ENCODE results near the gene DGKE. TPM values are rescaled to one million over a fixed set of nuclear protein-coding genes. Genes with fewer than 3 reads are reported as not detected.
A peak's percentile ranks its signal among the peaks of the same experiment; 100 is the strongest.

Gene DGKE
- total and polyA plus RNA-seq, 2 of the 13 experiments (the other 11 are each of a cell fraction or from before 2014, with no cell fraction given), result 3.2 to 5.3 TPM

DNA sequence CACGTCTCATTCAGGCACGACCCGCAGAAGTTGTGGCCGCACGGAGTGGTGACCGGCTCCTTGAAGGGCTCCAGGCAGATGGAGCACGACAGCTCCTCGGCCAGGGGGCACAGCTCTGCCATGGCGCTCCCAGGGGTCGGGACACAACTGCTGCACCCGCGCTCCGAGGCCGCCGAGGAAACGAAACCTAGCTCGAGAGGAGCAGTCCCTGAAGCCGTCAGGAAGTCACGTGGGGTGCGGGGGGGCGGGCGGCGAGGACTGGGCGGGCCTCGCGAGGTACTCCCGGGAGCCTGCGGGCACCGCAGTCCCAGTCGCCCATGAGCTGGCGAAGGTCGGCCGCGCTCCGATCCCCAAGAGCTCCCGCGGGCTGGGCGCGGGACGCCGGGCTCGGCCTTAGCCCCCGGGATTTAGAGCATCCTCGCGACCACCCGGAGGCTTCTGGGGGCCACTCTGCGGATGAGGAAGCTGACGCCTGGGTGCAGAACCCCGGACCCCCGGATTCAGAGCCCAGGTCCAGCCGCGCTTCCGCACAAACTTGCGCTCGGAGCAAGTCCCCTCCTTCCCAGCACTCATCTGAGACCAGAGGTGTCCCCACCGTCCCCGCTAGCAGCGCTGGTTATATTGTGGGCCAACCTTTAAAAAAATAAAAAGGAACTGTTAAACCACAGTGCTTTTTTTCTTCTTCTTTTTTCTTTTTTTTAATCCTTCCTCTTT is 80.1 kb downstream of the DGKE start, which contains the start of gene TRIM25 (continued):
- TF ChIP-seq IRX3 (CRISPR knock-in tag; IDR thresholded peaks at IDR 0.05; ENCODE audit: borderline replicate concordance, low read depth), result peak; percentile 91; the same call in 1 of the 2 replicates
- no peak for TF ChIP-seq NAIF1 (CRISPR knock-in tag; IDR thresholded peaks at IDR 0.05; ENCODE audit: borderline replicate concordance)
- 0 out of 2 replicates have a peak, but pooled peaks have one; percentile 72 for TF ChIP-seq ZNF879 (CRISPR knock-in tag; IDR thresholded peaks at IDR 0.05)
- TF ChIP-seq TBL1XR1 (IDR thresholded peaks at IDR 0.05; ENCODE audit: borderline replicate concordance, low read length, partially characterized antibody), result peak; percentile 74
- peak; percentile 79 for TF ChIP-seq ZNF441 (CRISPR knock-in tag; IDR thresholded peaks at IDR 0.05; ENCODE audit: borderline replicate concordance)
- TF ChIP-seq, protein P1, sequence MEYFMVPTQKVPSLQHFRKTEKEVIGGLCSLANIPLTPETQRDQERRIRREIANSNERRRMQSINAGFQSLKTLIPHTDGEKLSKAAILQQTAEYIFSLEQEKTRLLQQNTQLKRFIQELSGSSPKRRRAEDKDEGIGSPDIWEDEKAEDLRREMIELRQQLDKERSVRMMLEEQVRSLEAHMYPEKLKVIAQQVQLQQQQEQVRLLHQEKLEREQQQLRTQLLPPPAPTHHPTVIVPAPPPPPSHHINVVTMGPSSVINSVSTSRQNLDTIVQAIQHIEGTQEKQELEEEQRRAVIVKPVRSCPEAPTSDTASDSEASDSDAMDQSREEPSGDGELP (IDR thresholded peaks at IDR 0.05; ENCODE audit: borderline replicate concordance, low read depth), result peak; percentile 33; the same call in 1 of the 2 replicates
- TF ChIP-seq, protein P2, sequence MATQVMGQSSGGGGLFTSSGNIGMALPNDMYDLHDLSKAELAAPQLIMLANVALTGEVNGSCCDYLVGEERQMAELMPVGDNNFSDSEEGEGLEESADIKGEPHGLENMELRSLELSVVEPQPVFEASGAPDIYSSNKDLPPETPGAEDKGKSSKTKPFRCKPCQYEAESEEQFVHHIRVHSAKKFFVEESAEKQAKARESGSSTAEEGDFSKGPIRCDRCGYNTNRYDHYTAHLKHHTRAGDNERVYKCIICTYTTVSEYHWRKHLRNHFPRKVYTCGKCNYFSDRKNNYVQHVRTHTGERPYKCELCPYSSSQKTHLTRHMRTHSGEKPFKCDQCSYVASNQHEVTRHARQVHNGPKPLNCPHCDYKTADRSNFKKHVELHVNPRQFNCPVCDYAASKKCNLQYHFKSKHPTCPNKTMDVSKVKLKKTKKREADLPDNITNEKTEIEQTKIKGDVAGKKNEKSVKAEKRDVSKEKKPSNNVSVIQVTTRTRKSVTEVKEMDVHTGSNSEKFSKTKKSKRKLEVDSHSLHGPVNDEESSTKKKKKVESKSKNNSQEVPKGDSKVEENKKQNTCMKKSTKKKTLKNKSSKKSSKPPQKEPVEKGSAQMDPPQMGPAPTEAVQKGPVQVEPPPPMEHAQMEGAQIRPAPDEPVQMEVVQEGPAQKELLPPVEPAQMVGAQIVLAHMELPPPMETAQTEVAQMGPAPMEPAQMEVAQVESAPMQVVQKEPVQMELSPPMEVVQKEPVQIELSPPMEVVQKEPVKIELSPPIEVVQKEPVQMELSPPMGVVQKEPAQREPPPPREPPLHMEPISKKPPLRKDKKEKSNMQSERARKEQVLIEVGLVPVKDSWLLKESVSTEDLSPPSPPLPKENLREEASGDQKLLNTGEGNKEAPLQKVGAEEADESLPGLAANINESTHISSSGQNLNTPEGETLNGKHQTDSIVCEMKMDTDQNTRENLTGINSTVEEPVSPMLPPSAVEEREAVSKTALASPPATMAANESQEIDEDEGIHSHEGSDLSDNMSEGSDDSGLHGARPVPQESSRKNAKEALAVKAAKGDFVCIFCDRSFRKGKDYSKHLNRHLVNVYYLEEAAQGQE (IDR thresholded peaks at IDR 0.05; ENCODE audit: borderline replicate concordance in 1 of 2, low read depth in 1 of 2, low read length in 2 of 2), result peak in 1 of 2 experiments; percentile 83; a peak in 2 of 4 replicates
- TF ChIP-seq SMARCE1 (IDR thresholded peaks at IDR 0.05; ENCODE audit: borderline replicate concordance), result no peak
- TF ChIP-seq SMAD3 (CRISPR knock-in tag; IDR thresholded peaks at IDR 0.05), result no peak; the same call in 1 of the 2 replicates
- peak; percentile 51; the same call in 1 of the 2 replicates for TF ChIP-seq ZNF850 (CRISPR knock-in tag; conservative IDR thresholded peaks at IDR 0.05)
- peak; percentile 28; the same call in 1 of the 2 replicates for TF ChIP-seq ZKSCAN1 (IDR thresholded peaks at IDR 0.05; ENCODE audit: low read length)
- TF ChIP-seq SRY (CRISPR knock-in tag; IDR thresholded peaks at IDR 0.05), result peak; percentile 95
- TF ChIP-seq, protein P3, sequence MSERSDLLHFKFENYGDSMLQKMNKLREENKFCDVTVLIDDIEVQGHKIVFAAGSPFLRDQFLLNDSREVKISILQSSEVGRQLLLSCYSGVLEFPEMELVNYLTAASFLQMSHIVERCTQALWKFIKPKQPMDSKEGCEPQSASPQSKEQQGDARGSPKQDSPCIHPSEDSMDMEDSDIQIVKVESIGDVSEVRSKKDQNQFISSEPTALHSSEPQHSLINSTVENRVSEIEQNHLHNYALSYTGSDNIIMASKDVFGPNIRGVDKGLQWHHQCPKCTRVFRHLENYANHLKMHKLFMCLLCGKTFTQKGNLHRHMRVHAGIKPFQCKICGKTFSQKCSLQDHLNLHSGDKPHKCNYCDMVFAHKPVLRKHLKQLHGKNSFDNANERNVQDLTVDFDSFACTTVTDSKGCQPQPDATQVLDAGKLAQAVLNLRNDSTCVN (CRISPR knock-in tag; IDR thresholded peaks at IDR 0.05; ENCODE audit: borderline replicate concordance), result peak; percentile 79; the same call in 1 of the 2 replicates
- TF ChIP-seq FOXO1 (CRISPR knock-in tag; IDR thresholded peaks at IDR 0.05), result peak; percentile 73; the same call in 1 of the 2 replicates
- peak; percentile 3; the same call in 1 of the 2 replicates for TF ChIP-seq CEBPG (CRISPR knock-in tag; IDR thresholded peaks at IDR 0.05)
- no peak; the same call in none of the 2 replicates for TF ChIP-seq ZNF501 (CRISPR knock-in tag; IDR thresholded peaks at IDR 0.05)
- no peak for TF ChIP-seq TCF7L2 (IDR thresholded peaks at IDR 0.05; ENCODE audit: low read depth, low read length)
- TF ChIP-seq HOXA9 (CRISPR knock-in tag; IDR thresholded peaks at IDR 0.05; ENCODE audit: borderline replicate concordance), result peak; percentile 66; the same call in 1 of the 2 replicates
- TF ChIP-seq ZNF564 (CRISPR knock-in tag; IDR thresholded peaks at IDR 0.05), result peak; percentile 86
- 0 out of 2 replicates have a peak, but pooled peaks have one; percentile 46 for TF ChIP-seq KDM5A (IDR thresholded peaks at IDR 0.05; ENCODE audit: borderline replicate concordance, low read length)
- no peak; the same call in 1 of the 2 replicates for TF ChIP-seq ZNF484 (CRISPR knock-in tag; IDR thresholded peaks at IDR 0.05; ENCODE audit: borderline replicate concordance, low read depth)
- peak; percentile 99 for TF ChIP-seq ASH2L (IDR thresholded peaks at IDR 0.05; ENCODE audit: insufficient read length, low read depth, low read length)
- TF ChIP-seq ZFP41 (CRISPR knock-in tag; IDR thresholded peaks at IDR 0.05; ENCODE audit: borderline replicate concordance), result 0 out of 2 replicates have a peak, but pooled peaks have one; percentile 73
- peak; percentile 87; the same call in 1 of the 2 replicates for TF ChIP-seq ZNF772 (CRISPR knock-in tag; IDR thresholded peaks at IDR 0.05)

Data from HepG2 (cell line).